Measurements from ENCODE around the gene FZD4. TPM values are rescaled to one million over a fixed set of nuclear protein-coding genes. Genes with fewer than 3 reads are reported as not detected.

Gene FZD4
- total RNA-seq, 1 experiment from 2014 or later, result 7.7 TPM

DNA sequence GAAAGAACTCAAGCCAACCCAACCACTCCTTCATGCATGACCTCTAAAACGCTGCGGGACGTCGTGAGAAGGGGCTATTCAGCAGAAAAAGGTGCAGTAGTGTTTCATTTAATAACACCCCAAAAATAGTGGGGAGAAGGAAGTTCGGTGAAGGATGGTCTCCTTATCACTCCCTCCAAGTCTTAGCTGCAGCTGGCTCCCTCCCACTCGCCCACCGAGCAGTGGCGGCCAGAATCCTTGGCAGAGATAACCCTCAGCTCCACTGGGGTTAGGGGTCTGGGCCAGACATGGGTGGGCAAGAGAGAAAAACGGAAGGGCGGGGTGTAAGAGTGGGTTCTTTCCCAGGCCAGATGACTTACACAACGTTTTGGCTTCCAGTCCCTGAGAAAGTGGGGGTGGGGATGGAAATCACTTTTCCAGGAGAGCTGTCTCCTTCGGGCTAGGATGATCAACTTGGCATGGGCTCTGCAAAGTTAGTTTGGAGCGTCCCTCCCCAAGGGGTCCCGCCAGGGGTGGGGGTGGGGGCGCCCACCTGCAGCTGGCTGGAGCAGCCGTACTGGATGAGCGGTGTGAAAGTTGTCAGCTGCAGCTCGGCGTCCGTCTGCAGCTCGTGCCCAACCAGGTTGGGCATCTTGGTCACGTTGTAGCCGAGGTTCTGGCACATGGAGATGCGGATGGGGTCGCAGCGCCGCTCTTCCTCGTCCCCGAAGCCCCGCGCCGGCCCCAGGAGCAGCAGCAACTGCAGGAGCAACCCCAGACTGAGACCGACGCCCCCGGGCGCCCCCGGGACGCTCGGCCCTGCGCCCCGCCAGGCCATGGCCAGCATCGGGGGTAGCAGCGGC lies 705 bp downstream of the FZD4 start (continued):
- TF ChIP-seq ZNF423 (CRISPR knock-in tag; IDR thresholded peaks at IDR 0.05) (no peak), HMGA2 (CRISPR knock-in tag; IDR thresholded peaks at IDR 0.05) (no peak), MYBL2 (CRISPR knock-in tag; IDR thresholded peaks at IDR 0.05) (peak; percentile 98), EMX1 (CRISPR knock-in tag; IDR thresholded peaks at IDR 0.05) (no peak), FOXP1 (CRISPR knock-in tag; IDR thresholded peaks at IDR 0.05; ENCODE audit: borderline replicate concordance) (peak; percentile 99), MXD4 (CRISPR knock-in tag; IDR thresholded peaks at IDR 0.05; ENCODE audit: borderline replicate concordance) (no peak), ZNF219 (CRISPR knock-in tag; IDR thresholded peaks at IDR 0.05; ENCODE audit: borderline replicate concordance) (peak; percentile 95), RORB (CRISPR knock-in tag; IDR thresholded peaks at IDR 0.05) (no peak), ARID4B (CRISPR knock-in tag; IDR thresholded peaks at IDR 0.05; ENCODE audit: borderline replicate concordance) (peak; percentile 98), ZNF138 (CRISPR knock-in tag; conservative IDR thresholded peaks at IDR 0.05) (0 out of 2 replicates have a peak, but pooled peaks have one; percentile 41), KAT7 (CRISPR knock-in tag; IDR thresholded peaks at IDR 0.05; ENCODE audit: borderline replicate concordance) (no peak; the same call in 1 of the 2 replicates), GTF2I (CRISPR knock-in tag; conservative IDR thresholded peaks at IDR 0.05) (no peak), CBFB (CRISPR knock-in tag; IDR thresholded peaks at IDR 0.05; ENCODE audit: low read depth) (no peak), JAZF1 (CRISPR knock-in tag; IDR thresholded peaks at IDR 0.05) (no peak), ZNF671 (CRISPR knock-in tag; IDR thresholded peaks at IDR 0.05) (no peak), TEAD4 (CRISPR knock-in tag; IDR thresholded peaks at IDR 0.05) (peak; percentile 95), ZNF281 (CRISPR knock-in tag; IDR thresholded peaks at IDR 0.05) (peak; percentile 99), ZNF121 (CRISPR knock-in tag; IDR thresholded peaks at IDR 0.05) (0 out of 2 replicates have a peak, but pooled peaks have one; percentile 26), IRF2 (CRISPR knock-in tag; IDR thresholded peaks at IDR 0.05; ENCODE audit: borderline replicate concordance, low read depth) (peak; percentile 69; the same call in 1 of the 2 replicates), PREB (CRISPR knock-in tag; IDR thresholded peaks at IDR 0.05; ENCODE audit: borderline replicate concordance) (peak; percentile 91; the same call in 1 of the 2 replicates)
- TF ChIP-seq, protein P1, sequence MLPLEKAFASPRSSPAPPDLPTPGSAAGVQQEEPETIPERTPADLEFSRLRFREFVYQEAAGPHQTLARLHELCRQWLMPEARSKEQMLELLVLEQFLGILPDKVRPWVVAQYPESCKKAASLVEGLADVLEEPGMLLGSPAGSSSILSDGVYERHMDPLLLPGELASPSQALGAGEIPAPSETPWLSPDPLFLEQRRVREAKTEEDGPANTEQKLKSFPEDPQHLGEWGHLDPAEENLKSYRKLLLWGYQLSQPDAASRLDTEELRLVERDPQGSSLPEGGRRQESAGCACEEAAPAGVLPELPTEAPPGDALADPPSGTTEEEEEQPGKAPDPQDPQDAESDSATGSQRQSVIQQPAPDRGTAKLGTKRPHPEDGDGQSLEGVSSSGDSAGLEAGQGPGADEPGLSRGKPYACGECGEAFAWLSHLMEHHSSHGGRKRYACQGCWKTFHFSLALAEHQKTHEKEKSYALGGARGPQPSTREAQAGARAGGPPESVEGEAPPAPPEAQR (CRISPR knock-in tag; IDR thresholded peaks at IDR 0.05), result no peak
- TF ChIP-seq, protein P2, sequence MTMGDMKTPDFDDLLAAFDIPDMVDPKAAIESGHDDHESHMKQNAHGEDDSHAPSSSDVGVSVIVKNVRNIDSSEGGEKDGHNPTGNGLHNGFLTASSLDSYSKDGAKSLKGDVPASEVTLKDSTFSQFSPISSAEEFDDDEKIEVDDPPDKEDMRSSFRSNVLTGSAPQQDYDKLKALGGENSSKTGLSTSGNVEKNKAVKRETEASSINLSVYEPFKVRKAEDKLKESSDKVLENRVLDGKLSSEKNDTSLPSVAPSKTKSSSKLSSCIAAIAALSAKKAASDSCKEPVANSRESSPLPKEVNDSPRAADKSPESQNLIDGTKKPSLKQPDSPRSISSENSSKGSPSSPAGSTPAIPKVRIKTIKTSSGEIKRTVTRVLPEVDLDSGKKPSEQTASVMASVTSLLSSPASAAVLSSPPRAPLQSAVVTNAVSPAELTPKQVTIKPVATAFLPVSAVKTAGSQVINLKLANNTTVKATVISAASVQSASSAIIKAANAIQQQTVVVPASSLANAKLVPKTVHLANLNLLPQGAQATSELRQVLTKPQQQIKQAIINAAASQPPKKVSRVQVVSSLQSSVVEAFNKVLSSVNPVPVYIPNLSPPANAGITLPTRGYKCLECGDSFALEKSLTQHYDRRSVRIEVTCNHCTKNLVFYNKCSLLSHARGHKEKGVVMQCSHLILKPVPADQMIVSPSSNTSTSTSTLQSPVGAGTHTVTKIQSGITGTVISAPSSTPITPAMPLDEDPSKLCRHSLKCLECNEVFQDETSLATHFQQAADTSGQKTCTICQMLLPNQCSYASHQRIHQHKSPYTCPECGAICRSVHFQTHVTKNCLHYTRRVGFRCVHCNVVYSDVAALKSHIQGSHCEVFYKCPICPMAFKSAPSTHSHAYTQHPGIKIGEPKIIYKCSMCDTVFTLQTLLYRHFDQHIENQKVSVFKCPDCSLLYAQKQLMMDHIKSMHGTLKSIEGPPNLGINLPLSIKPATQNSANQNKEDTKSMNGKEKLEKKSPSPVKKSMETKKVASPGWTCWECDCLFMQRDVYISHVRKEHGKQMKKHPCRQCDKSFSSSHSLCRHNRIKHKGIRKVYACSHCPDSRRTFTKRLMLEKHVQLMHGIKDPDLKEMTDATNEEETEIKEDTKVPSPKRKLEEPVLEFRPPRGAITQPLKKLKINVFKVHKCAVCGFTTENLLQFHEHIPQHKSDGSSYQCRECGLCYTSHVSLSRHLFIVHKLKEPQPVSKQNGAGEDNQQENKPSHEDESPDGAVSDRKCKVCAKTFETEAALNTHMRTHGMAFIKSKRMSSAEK (CRISPR knock-in tag; IDR thresholded peaks at IDR 0.05; ENCODE audit: borderline replicate concordance), result peak; percentile 81; the same call in 1 of the 2 replicates
- TF ChIP-seq, protein P3, sequence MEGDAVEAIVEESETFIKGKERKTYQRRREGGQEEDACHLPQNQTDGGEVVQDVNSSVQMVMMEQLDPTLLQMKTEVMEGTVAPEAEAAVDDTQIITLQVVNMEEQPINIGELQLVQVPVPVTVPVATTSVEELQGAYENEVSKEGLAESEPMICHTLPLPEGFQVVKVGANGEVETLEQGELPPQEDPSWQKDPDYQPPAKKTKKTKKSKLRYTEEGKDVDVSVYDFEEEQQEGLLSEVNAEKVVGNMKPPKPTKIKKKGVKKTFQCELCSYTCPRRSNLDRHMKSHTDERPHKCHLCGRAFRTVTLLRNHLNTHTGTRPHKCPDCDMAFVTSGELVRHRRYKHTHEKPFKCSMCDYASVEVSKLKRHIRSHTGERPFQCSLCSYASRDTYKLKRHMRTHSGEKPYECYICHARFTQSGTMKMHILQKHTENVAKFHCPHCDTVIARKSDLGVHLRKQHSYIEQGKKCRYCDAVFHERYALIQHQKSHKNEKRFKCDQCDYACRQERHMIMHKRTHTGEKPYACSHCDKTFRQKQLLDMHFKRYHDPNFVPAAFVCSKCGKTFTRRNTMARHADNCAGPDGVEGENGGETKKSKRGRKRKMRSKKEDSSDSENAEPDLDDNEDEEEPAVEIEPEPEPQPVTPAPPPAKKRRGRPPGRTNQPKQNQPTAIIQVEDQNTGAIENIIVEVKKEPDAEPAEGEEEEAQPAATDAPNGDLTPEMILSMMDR (IDR thresholded peaks at IDR 0.05), result no peak
